Neural cell (in vitro differentiated cells): ENCODE results near the gene CD248. TPM values are rescaled to one million over a fixed set of nuclear protein-coding genes. Genes with fewer than 3 reads are reported as not detected.
"Not testable (repeated sequence)": the region's sequence is repeated elsewhere in the genome, so short reads cannot be mapped to it uniquely, and the experiment has no call there.

Source experiments
- H2AFZ ChIP-seq: fragments of 200-600, 300-800 bp; sonication (generic), shearing (Covaris generic); 2 replicates; pipeline ENCODE4 v1.6.0; 2014; ENCODE audit warnings: low read depth, mild to moderate bottlenecking, antibody characterized with exemption, low read length, moderate library complexity
- H3F3A ChIP-seq: fragments of 200-600 bp; shearing (Covaris generic); 2 replicates; pipeline ENCODE4 v1.6.1; 2016; ENCODE audit warnings: mild to moderate bottlenecking, moderate library complexity, mixed read lengths, antibody characterized with exemption, low read length; ENCODE audit not compliant: insufficient read depth, poor library complexity, severe bottlenecking
- H3K27ac ChIP-seq: fragments of 200-600, 300-800 bp; sonication (generic), shearing (Covaris generic); 2 replicates; pipeline ENCODE4 v1.5.1; 2014; ENCODE audit warnings: mild to moderate bottlenecking, low read length, moderate library complexity
- H3K27me3 ChIP-seq: fragments of 300-800, 200-600 bp; sonication (generic), shearing (Covaris generic); 2 replicates; pipeline ENCODE4 v1.6.0; 2014; ENCODE audit warnings: mild to moderate bottlenecking, low read depth, low read length, moderate library complexity; ENCODE audit not compliant: insufficient read depth
- H3K36me3 ChIP-seq: fragments of 300-800, 200-600 bp; sonication (generic), shearing (Covaris generic); 2 replicates; pipeline ENCODE4 v1.5.1; 2014; ENCODE audit warnings: mild to moderate bottlenecking, antibody characterized with exemption, low read length, moderate library complexity; ENCODE audit not compliant: insufficient read depth
- H3K4me2 ChIP-seq: fragments of 300-800, 200-600 bp; sonication (generic), shearing (Covaris generic); 2 replicates; pipeline ENCODE4 v1.6.0; 2014; ENCODE audit warnings: mild to moderate bottlenecking, low read length
- H3K4me3 ChIP-seq: fragments of 300-800, 200-600 bp; sonication (generic), shearing (Covaris generic); 2 replicates; pipeline ENCODE4 v1.5.1; 2014; ENCODE audit warnings: mild to moderate bottlenecking, low read length, moderate library complexity
- H3K79me2 ChIP-seq: fragments of 200-600 bp; shearing (Covaris generic); replicated peaks from 2 replicates; pipeline ENCODE4 v1.6.0; 2014; ENCODE audit warnings: mild to moderate bottlenecking, low read length, moderate library complexity; ENCODE audit not compliant: insufficient read depth
- H3K9ac ChIP-seq: fragments of 300-800, 200-600 bp; sonication (generic), shearing (Covaris generic); 2 replicates; pipeline ENCODE4 v1.6.1; 2016; ENCODE audit warnings: mild to moderate bottlenecking, low read length, mixed read lengths
- H3K9me2 ChIP-seq: fragments of 200-600 bp; shearing (Covaris generic); 2 replicates; pipeline ENCODE4 v1.6.1; 2016; ENCODE audit warnings: mild to moderate bottlenecking, low read length, mixed read lengths; ENCODE audit not compliant: insufficient read depth
- H3K9me3 ChIP-seq: fragments of 200-600, 300-800 bp; sonication (generic), shearing (Covaris generic); 2 replicates; pipeline ENCODE4 v1.6.1; 2016; ENCODE audit warnings: mild to moderate bottlenecking, mixed run types, low read length, moderate library complexity, mixed read lengths
- H4K20me1 ChIP-seq: fragments of 200-600 bp; shearing (Covaris generic); 2 replicates; pipeline ENCODE4 v1.6.1; 2016; ENCODE audit warnings: mild to moderate bottlenecking, mixed run types; ENCODE audit not compliant: insufficient read depth
- CTCF ChIP-seq: fragments of 450-650 bp; IDR thresholded peaks from 2 replicates; pipeline ENCODE4 v1.5.1; 2014; ENCODE audit warnings: antibody characterized with exemption, mild to moderate bottlenecking, moderate library complexity; ENCODE audit not compliant: poor library complexity, severe bottlenecking
- EP300 ChIP-seq: fragments of 450-650 bp; conservative IDR thresholded peaks from 2 replicates; pipeline ENCODE4 v1.6.1; 2014; ENCODE audit warnings: antibody characterized with exemption, mild to moderate bottlenecking, moderate library complexity; ENCODE audit not compliant: poor library complexity, severe bottlenecking
- EZH2 ChIP-seq: fragments of 200-600, 300-800 bp; shearing (Covaris generic), sonication (generic); IDR thresholded peaks from 2 replicates; pipeline ENCODE4 v1.6.1; 2014; ENCODE audit warnings: antibody characterized with exemption, low read length, borderline replicate concordance, mild to moderate bottlenecking; ENCODE audit not compliant: insufficient read depth, poor library complexity, severe bottlenecking
- MXI1 ChIP-seq: fragments of 450-650 bp; conservative IDR thresholded peaks from 2 replicates; pipeline ENCODE4 v1.6.1; 2014; ENCODE audit warnings: antibody characterized with exemption, mild to moderate bottlenecking; ENCODE audit not compliant: poor library complexity, severe bottlenecking
- RAD21 ChIP-seq: fragments of 450-650 bp; conservative IDR thresholded peaks from 2 replicates; pipeline ENCODE4 v1.6.1; 2014; ENCODE audit warnings: antibody characterized with exemption, mild to moderate bottlenecking, moderate library complexity
- REST ChIP-seq: IDR thresholded peaks from 2 replicates; pipeline ENCODE4 v1.6.1; 2012; ENCODE audit warnings: borderline replicate concordance
- SMC3 ChIP-seq: fragments of 450-650 bp; conservative IDR thresholded peaks from 2 replicates; pipeline ENCODE4 v1.6.1; 2014; ENCODE audit warnings: antibody characterized with exemption, mild to moderate bottlenecking, moderate library complexity; ENCODE audit not compliant: poor library complexity
- TAF1 ChIP-seq: IDR thresholded peaks from 2 replicates; pipeline ENCODE4 v1.6.1; 2012; ENCODE audit warnings: low read depth
- polyA plus RNA-seq: library from polyadenylated mRNA; depleted of rRNA; stranded (reverse); fragments of >200 nt; gene quantifications from 2 replicates; pipeline ENCODE4 v1.2.3, GENCODE V29; 2014

Gene CD248
- polyA plus RNA-seq, 1 donor from 2014 or later = not detected

GRCh38 chr11:66320289-66320688 lies 3.4 kb upstream of the CD248 start:
- not testable (repeated sequence) for H3K36me3 ChIP-seq

GRCh38 chr11:66318600-66318970 lies 1.7 kb upstream of the CD248 start:
- H3K4me2 ChIP-seq = no peak overlapping the region
- H4K20me1 ChIP-seq = no peaks in the 10 kb centered on the region
- no peak for TF ChIP-seq REST
- no peak overlapping the region for H2AFZ ChIP-seq
- H3K79me2 ChIP-seq = no peaks in the 10 kb centered on the region
- H3K27me3 ChIP-seq = no peaks in the 10 kb centered on the region
- H3K36me3 ChIP-seq = no peaks in the 10 kb centered on the region
- no peak overlapping the region for H3K27ac ChIP-seq
- no peaks in the 10 kb centered on the region for H3K9me2 ChIP-seq
- H3K9ac ChIP-seq = no peak overlapping the region
- H3F3A ChIP-seq = no peaks in the 10 kb centered on the region
- H3K4me3 ChIP-seq = no peak overlapping the region
- no peaks in the 10 kb centered on the region for H3K9me3 ChIP-seq

More at GRCh38 chr11:66320289-66320688, 3.4 kb upstream of the CD248 start:
- not testable (repeated sequence) for H3K4me3 ChIP-seq, H3K79me2 ChIP-seq, H4K20me1 ChIP-seq, H3K9me3 ChIP-seq, H3K9me2 ChIP-seq, H3K27me3 ChIP-seq, H3F3A ChIP-seq, H2AFZ ChIP-seq, H3K9ac ChIP-seq, H3K4me2 ChIP-seq, H3K27ac ChIP-seq

GRCh38 chr11:66317723-66318599 lies 1.1 kb upstream of the CD248 start:
- no peaks in the 10 kb centered on the region for H3K36me3 ChIP-seq
- H3K4me2 ChIP-seq = no peak overlapping the region
- no peaks in the 10 kb centered on the region for H3F3A ChIP-seq
- no peaks in the 10 kb centered on the region for H3K9me3 ChIP-seq
- no peaks in the 10 kb centered on the region for H3K9me2 ChIP-seq
- no peak overlapping the region for H3K4me3 ChIP-seq
- H2AFZ ChIP-seq = no peak overlapping the region
- H4K20me1 ChIP-seq = no peaks in the 10 kb centered on the region
- H3K27me3 ChIP-seq = no peaks in the 10 kb centered on the region
- H3K9ac ChIP-seq = peak overlapping the region; percentile 1
- H3K27ac ChIP-seq = no peak overlapping the region
- no peaks in the 10 kb centered on the region for H3K79me2 ChIP-seq
- no peak for TF ChIP-seq SMC3
- no peak for TF ChIP-seq RAD21
- TF ChIP-seq MXI1 = no peak
- TF ChIP-seq EP300 = no peak
- no peak for TF ChIP-seq CTCF
- no peak for TF ChIP-seq EZH2
- TF ChIP-seq TAF1 = no peak
